Measurements from ENCODE around the gene ARHGEF16. TPM values are rescaled to one million over a fixed set of nuclear protein-coding genes. Genes with fewer than 3 reads are reported as not detected.

ARHGEF16 gene
- total and polyA plus RNA-seq, 10 donors, result 0.23 to 1.6 (median 0.84) TPM

- Histone ChIP-seq H3K9me3 (no peaks in the 10 kb centered on the region), H3K27ac (no peak overlapping the region), H3K27me3 (replicated peaks in 1 of 7) (no peaks in the 10 kb centered on the region), H3K4me1 (peaks cover 0 to 5% (median 0%) of the 10 kb centered on the region in 6 donors), H3K4me3 (no peak overlapping the region), H3K36me3 (peaks cover 0 to 67% (median 2%) of the 10 kb centered on the region in 6 donors)
- TF ChIP-seq POLR2A (IDR thresholded peaks at IDR 0.05) (no peak), POLR2AphosphoS5 (IDR thresholded peaks at IDR 0.05) (no peak), CTCF (IDR thresholded peaks at IDR 0.05 in 8 of 11, conservative IDR thresholded peaks at IDR 0.05 in 3 of 11) (no peak)
- 91 to 97% (median 94%) methylated on average over 9 to 21 of the region's 21 CpGs for WGBS, 5 donors
- intact Hi-C loops (cut with DNase I; ENCODE audit: low total_unique reads), result no loop called here
- DNase-seq, result no peak
These were observed 55.3 kb downstream of the ARHGEF16 start for GRCh38 chr1:3509721-3510120.

GRCh38 chr1:3510136-3510955 is 55.9 kb downstream of the ARHGEF16 start:
- Histone ChIP-seq H3K36me3 (peaks cover 0 to 62% (median 2%) of the 10 kb centered on the region in 6 donors), H3K27ac (no peak overlapping the region), H3K4me3 (no peak overlapping the region), H3K4me1 (no peaks in the 10 kb centered on the region), H3K9me3 (no peaks in the 10 kb centered on the region), H3K27me3 (replicated peaks in 1 of 7) (no peaks in the 10 kb centered on the region)
- no peak for DNase-seq
- TF ChIP-seq POLR2A (IDR thresholded peaks at IDR 0.05) (no peak), CTCF (IDR thresholded peaks at IDR 0.05 in 8 of 11, conservative IDR thresholded peaks at IDR 0.05 in 3 of 11) (no peak), POLR2AphosphoS5 (IDR thresholded peaks at IDR 0.05) (no peak)
- intact Hi-C loops (cut with DNase I; ENCODE audit: low total_unique reads), result no loop called here
- 67 to 93% (median 88%) methylated on average over 14 to 32 of the region's 32 CpGs for WGBS, 5 donors

GRCh38 chr1:3510956-3511250 is 56.4 kb downstream of the ARHGEF16 start:
- DNase-seq, result no peak
- Histone ChIP-seq H3K27me3 (replicated peaks in 1 of 7) (no peaks in the 10 kb centered on the region), H3K4me1 (no peaks in the 10 kb centered on the region), H3K36me3 (peaks cover 0 to 57% (median 2%) of the 10 kb centered on the region in 6 donors), H3K27ac (no peak overlapping the region), H3K4me3 (no peak overlapping the region), H3K9me3 (no peaks in the 10 kb centered on the region)
- peak in 1 of 3 donors; percentile 9 for TF ChIP-seq POLR2AphosphoS5 (IDR thresholded peaks at IDR 0.05)
- no peak for TF ChIP-seq CTCF (IDR thresholded peaks at IDR 0.05 in 8 of 11, conservative IDR thresholded peaks at IDR 0.05 in 3 of 11)
- TF ChIP-seq POLR2A (IDR thresholded peaks at IDR 0.05), result no peak
- intact Hi-C loops (cut with DNase I; ENCODE audit: low total_unique reads), result no loop called here
- whole genome bisulfite sequencing, 5 donors, result 77 to 95% (median 89%) methylated on average over 8 to 12 of the region's 12 CpGs

- 94 to 100% (median 95%) methylated on average over 4 to 16 of the region's 16 CpGs for WGBS, 5 donors
- Histone ChIP-seq H3K9me3 (no peaks in the 10 kb centered on the region), H3K4me3 (no peak overlapping the region), H3K27me3 (replicated peaks in 1 of 7) (no peaks in the 10 kb centered on the region), H3K4me1 (no peaks in the 10 kb centered on the region), H3K36me3 (peaks cover 0 to 53% (median 2%) of the 10 kb centered on the region in 6 donors), H3K27ac (no peak overlapping the region)
- TF ChIP-seq CTCF (IDR thresholded peaks at IDR 0.05 in 8 of 11, conservative IDR thresholded peaks at IDR 0.05 in 3 of 11), result no peak
- no peak for DNase-seq
- intact Hi-C loops (cut with DNase I; ENCODE audit: low total_unique reads), result no loop called here
These were observed 56.8 kb downstream of the ARHGEF16 start for GRCh38 chr1:3511306-3511705.

All from spleen (tissue), 11 donors.